HepG2 (cell line): ENCODE data around the gene ARRDC1. TPM values are rescaled to one million over a fixed set of nuclear protein-coding genes. Genes with fewer than 3 reads are reported as not detected.

ENCODE experiments used
- AGO1 ChIP-seq: fragments of 200-400 bp; formaldehyde crosslinking; IDR thresholded peaks from 2 replicates; pipeline ENCODE4 v1.6.1; 2017; ENCODE audit warnings: mild to moderate bottlenecking, low read depth, low read length, moderate library complexity; ENCODE audit not compliant: poor library complexity, severe bottlenecking
- FOSL2 ChIP-seq: sonication (generic); formaldehyde crosslinking; IDR thresholded peaks from 2 replicates; pipeline ENCODE4 v1.4.0; 2020; ENCODE audit warnings: missing genetic modification reagents
- FOXC1 ChIP-seq: sonication (generic); formaldehyde crosslinking; IDR thresholded peaks from 2 replicates; pipeline ENCODE4 v1.8.0; 2022; ENCODE audit warnings: mild to moderate bottlenecking, missing genetic modification reagents, borderline replicate concordance
- GABPB1 ChIP-seq: IDR thresholded peaks from 2 replicates; pipeline ENCODE4 v1.6.1; 2016; ENCODE audit warnings: mild to moderate bottlenecking, missing genetic modification reagents, moderate library complexity, missing compliant biosample characterization
- KDM2A ChIP-seq: sonication (generic); formaldehyde crosslinking; IDR thresholded peaks from 2 replicates; pipeline ENCODE4 v1.4.0; 2020; ENCODE audit warnings: low read depth, missing genetic modification reagents, borderline replicate concordance
- LCORL ChIP-seq, 2 experiments: fragments of 450-650 bp in 1 of 2; sonication (generic) in 1 of 2; formaldehyde crosslinking in 1 of 2; IDR thresholded peaks; 2 replicates each; pipeline versions ENCODE4 v1.5.0 to v1.6.1; 2017 to 2020; ENCODE audit warnings: antibody characterized with exemption in 1 of 2, missing genetic modification reagents in 1 of 2
- NPAS2 ChIP-seq: sonication (generic); formaldehyde crosslinking; IDR thresholded peaks from 2 replicates; pipeline ENCODE4 v1.8.0; 2022; ENCODE audit warnings: mild to moderate bottlenecking, missing genetic modification reagents, borderline replicate concordance
- ZNF891 ChIP-seq: sonication (generic); formaldehyde crosslinking; IDR thresholded peaks from 2 replicates; pipeline ENCODE4 v1.5.0; 2020; ENCODE audit warnings: mild to moderate bottlenecking, missing genetic modification reagents
- polyA plus RNA-seq, 8 experiments: library from polyadenylated mRNA; depleted of rRNA in 3 of 8; stranded (reverse) in 7 of 8; unstranded in 1 of 8; fragments of >200 nt; fragmentation: Illumina TruSeq in 4 of 8; extraction: Trizol in 4 of 8; gene quantifications; 2 replicates each; pipeline versions ENCODE4 v1.2.1 to v1.2.3, GENCODE V29; 2011 to 2016; ENCODE audit warnings: low read depth in 4 of 8, missing spikeins in 1 of 8, mixed read lengths in 1 of 8; ENCODE audit not compliant: insufficient read depth in 1 of 8
- total RNA-seq, 5 experiments: library from RNA; depleted of rRNA; stranded (reverse); fragments of >200 nt; fragmentation: Illumina TruSeq; extraction: Trizol; gene quantifications; 2 replicates each; pipeline ENCODE4 v1.2.3, GENCODE V29; 2016; ENCODE audit warnings: low read depth in 1 of 5
- TF ChIP-seq, protein P1 (sequence below): sonication (generic); formaldehyde crosslinking; IDR thresholded peaks from 2 replicates; pipeline ENCODE4 v1.5.1; 2020; ENCODE audit warnings: missing genetic modification reagents, mild to moderate bottlenecking, borderline replicate concordance
- TF ChIP-seq, protein P2 (sequence below): sonication (generic); formaldehyde crosslinking; IDR thresholded peaks from 2 replicates; pipeline ENCODE4 v1.4.0; 2020; ENCODE audit warnings: mild to moderate bottlenecking, missing genetic modification reagents
- TF ChIP-seq, protein P3 (sequence below): sonication (generic); formaldehyde crosslinking; IDR thresholded peaks from 2 replicates; pipeline ENCODE4 v1.5.1; 2020; ENCODE audit warnings: mild to moderate bottlenecking, missing genetic modification reagents, moderate library complexity
- TF ChIP-seq, protein P4 (sequence below): IDR thresholded peaks from 2 replicates; pipeline ENCODE4 v1.6.1; 2016; ENCODE audit warnings: low read depth, borderline replicate concordance

Gene ARRDC1
- total and polyA plus RNA-seq, 2 of the 13 experiments (the other 11 are each of a cell fraction or from before 2014, with no cell fraction given), result 21.7 to 44.4 TPM

DNA sequence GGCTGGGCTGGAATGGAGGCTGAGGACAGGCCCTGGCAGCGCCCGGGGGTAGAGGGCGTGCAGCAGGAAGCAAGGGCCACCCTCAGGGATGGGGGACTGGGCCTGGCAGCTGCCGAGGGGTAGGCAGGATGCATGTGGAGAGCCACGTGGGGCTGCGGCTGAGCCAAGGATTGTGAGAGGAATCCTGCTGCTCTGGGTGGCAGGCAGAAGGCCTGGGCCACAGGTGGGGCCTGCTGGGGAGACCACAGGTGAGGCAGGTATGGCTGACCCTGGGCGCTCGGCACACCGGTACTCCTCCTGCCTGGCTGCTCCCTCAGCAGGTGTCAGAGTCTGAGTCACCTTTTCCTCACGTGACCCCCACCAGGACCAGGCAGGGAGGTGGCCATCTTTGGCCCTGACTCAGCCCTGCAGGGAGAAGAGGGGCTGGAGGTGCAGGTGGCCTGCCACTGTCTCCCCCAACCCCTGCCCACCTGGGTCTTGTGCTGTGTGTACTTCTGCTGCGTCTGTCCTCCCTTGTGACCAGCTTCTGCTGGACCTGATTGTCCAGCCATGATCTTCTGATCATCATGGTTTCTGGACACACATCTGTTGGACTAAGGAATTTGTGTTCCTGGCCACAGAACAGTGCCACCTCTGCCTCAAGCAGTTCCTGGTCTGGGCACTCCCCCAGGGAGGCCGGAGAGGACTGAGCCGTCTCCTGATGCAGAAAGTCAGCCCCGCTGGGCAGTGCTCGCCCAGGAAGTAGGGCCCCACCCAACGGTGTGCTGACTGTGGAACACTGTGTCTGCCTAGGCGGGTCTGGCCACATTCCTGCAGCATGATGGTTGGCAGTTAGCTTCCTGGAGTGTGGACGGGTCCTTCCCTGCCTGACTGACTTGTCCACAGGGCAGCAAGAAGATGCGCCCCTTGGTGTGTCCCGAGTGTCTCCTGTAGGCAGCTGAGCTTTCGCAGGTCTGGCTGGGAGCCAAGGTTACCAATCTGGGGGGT is 6.4 kb downstream of the ARRDC1 start (continued):
- TF ChIP-seq KDM2A (CRISPR knock-in tag) (peak; percentile 81), ZNF891 (peak; percentile 74; the same call in 1 of the 2 replicates), FOXC1 (CRISPR knock-in tag) (no peak), LCORL (IDR thresholded peaks at IDR 0.05) (no peak), LCORL (CRISPR knock-in tag; IDR thresholded peaks at IDR 0.05) (no peak), FOSL2 (CRISPR knock-in tag) (peak; percentile 92), GABPB1 (peak; percentile 16; the same call in 1 of the 2 replicates), NPAS2 (CRISPR knock-in tag) (no peak), AGO1 (peak; percentile 33)
- TF ChIP-seq, protein P1, sequence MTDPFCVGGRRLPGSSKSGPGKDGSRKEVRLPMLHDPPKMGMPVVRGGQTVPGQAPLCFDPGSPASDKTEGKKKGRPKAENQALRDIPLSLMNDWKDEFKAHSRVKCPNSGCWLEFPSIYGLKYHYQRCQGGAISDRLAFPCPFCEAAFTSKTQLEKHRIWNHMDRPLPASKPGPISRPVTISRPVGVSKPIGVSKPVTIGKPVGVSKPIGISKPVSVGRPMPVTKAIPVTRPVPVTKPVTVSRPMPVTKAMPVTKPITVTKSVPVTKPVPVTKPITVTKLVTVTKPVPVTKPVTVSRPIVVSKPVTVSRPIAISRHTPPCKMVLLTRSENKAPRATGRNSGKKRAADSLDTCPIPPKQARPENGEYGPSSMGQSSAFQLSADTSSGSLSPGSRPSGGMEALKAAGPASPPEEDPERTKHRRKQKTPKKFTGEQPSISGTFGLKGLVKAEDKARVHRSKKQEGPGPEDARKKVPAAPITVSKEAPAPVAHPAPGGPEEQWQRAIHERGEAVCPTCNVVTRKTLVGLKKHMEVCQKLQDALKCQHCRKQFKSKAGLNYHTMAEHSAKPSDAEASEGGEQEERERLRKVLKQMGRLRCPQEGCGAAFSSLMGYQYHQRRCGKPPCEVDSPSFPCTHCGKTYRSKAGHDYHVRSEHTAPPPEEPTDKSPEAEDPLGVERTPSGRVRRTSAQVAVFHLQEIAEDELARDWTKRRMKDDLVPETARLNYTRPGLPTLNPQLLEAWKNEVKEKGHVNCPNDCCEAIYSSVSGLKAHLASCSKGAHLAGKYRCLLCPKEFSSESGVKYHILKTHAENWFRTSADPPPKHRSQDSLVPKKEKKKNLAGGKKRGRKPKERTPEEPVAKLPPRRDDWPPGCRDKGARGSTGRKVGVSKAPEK (CRISPR knock-in tag), result no peak
- TF ChIP-seq, protein P2, sequence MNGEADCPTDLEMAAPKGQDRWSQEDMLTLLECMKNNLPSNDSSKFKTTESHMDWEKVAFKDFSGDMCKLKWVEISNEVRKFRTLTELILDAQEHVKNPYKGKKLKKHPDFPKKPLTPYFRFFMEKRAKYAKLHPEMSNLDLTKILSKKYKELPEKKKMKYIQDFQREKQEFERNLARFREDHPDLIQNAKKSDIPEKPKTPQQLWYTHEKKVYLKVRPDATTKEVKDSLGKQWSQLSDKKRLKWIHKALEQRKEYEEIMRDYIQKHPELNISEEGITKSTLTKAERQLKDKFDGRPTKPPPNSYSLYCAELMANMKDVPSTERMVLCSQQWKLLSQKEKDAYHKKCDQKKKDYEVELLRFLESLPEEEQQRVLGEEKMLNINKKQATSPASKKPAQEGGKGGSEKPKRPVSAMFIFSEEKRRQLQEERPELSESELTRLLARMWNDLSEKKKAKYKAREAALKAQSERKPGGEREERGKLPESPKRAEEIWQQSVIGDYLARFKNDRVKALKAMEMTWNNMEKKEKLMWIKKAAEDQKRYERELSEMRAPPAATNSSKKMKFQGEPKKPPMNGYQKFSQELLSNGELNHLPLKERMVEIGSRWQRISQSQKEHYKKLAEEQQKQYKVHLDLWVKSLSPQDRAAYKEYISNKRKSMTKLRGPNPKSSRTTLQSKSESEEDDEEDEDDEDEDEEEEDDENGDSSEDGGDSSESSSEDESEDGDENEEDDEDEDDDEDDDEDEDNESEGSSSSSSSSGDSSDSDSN, result peak; percentile 37; the same call in 1 of the 2 replicates
- TF ChIP-seq, protein P3, sequence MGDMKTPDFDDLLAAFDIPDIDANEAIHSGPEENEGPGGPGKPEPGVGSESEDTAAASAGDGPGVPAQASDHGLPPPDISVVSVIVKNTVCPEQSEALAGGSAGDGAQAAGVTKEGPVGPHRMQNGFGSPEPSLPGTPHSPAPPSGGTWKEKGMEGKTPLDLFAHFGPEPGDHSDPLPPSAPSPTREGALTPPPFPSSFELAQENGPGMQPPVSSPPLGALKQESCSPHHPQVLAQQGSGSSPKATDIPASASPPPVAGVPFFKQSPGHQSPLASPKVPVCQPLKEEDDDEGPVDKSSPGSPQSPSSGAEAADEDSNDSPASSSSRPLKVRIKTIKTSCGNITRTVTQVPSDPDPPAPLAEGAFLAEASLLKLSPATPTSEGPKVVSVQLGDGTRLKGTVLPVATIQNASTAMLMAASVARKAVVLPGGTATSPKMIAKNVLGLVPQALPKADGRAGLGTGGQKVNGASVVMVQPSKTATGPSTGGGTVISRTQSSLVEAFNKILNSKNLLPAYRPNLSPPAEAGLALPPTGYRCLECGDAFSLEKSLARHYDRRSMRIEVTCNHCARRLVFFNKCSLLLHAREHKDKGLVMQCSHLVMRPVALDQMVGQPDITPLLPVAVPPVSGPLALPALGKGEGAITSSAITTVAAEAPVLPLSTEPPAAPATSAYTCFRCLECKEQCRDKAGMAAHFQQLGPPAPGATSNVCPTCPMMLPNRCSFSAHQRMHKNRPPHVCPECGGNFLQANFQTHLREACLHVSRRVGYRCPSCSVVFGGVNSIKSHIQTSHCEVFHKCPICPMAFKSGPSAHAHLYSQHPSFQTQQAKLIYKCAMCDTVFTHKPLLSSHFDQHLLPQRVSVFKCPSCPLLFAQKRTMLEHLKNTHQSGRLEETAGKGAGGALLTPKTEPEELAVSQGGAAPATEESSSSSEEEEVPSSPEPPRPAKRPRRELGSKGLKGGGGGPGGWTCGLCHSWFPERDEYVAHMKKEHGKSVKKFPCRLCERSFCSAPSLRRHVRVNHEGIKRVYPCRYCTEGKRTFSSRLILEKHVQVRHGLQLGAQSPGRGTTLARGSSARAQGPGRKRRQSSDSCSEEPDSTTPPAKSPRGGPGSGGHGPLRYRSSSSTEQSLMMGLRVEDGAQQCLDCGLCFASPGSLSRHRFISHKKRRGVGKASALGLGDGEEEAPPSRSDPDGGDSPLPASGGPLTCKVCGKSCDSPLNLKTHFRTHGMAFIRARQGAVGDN, result peak; percentile 53
- TF ChIP-seq, protein P4, sequence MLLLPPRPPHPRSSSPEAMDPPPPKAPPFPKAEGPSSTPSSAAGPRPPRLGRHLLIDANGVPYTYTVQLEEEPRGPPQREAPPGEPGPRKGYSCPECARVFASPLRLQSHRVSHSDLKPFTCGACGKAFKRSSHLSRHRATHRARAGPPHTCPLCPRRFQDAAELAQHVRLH (CRISPR knock-in tag), result no peak
